ENCODE data around the gene ALK.

DNA sequence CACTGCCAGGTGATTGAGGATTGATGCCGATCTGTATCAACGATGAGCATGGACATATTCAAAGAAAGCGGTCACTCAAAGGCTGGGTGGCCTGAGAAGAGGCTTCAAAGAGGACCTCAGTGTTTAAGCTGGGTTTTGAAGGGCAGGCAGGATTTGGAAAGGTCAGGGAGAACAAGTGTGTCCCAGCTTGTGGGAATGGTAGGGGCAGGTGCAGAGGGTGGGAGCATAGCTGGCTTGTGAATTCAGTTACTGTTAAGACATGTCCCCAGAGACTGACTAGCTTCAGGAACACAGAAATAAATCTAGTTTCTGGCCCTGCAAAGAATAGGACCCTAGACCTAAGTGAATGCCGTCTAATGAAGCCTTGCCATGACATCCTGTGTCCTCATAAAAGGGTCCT lies 442.7 kb downstream of the ALK start:
- no peak for TF ChIP-seq CTCF (IDR thresholded peaks at IDR 0.05)
- no peak for TF ChIP-seq POLR2A (IDR thresholded peaks at IDR 0.05)
